Right lobe of liver (tissue), 6 donors: ENCODE data around the gene ANXA2. TPM values are rescaled to one million over a fixed set of nuclear protein-coding genes. Genes with fewer than 3 reads are reported as not detected.

Source experiments
- ATAC-seq, 4 donors: fragments of 200-7000 bp; cut with Tn5 transposase; one replicate each; pipeline ENCODE4 v1.9.1; 2020; ENCODE audit warnings: mild to moderate bottlenecking in 4 of 4, moderate library complexity in 4 of 4
- DNase-seq, 3 donors: peaks; one replicate each; pipeline ENCODE4 v3.0.0-alpha.2; 2020
- H3K27ac ChIP-seq, 3 donors: fragments of 200-600 bp; one replicate each; pipeline ENCODE4 v1.8.0; 2022
- H3K27me3 ChIP-seq, 2 donors: fragments of 200-600 bp; one replicate each; pipeline ENCODE4 v1.8.0; 2022
- H3K36me3 ChIP-seq, 4 donors: fragments of 200-600 bp; sonication (generic) in 1 of 4; one replicate each; pipeline versions ENCODE4 v1.5.1 to v1.8.0; 2017 to 2022; ENCODE audit warnings: control low read depth in 1 of 4
- H3K4me1 ChIP-seq, 4 donors: fragments of 200-600 bp; sonication (generic) in 1 of 4; one replicate each; pipeline versions ENCODE4 v1.5.1 to v1.8.0; 2017 to 2022; ENCODE audit warnings: control low read depth in 1 of 4
- H3K4me3 ChIP-seq, 3 donors: fragments of 200-600 bp; one replicate each; pipeline ENCODE4 v1.8.0; 2022
- H3K9me3 ChIP-seq, 4 donors: fragments of 200-600 bp; sonication (generic) in 1 of 4; one replicate each; pipeline versions ENCODE4 v1.5.1 to v1.8.0; 2017 to 2022; ENCODE audit warnings: control low read depth in 1 of 4
- CTCF ChIP-seq, 4 donors: fragments of 200-600 bp in 3 of 4; fragments of 450-650 bp in 1 of 4; IDR thresholded peaks; one replicate each; pipeline versions ENCODE4 v1.5.1 to v1.8.0; 2016 to 2022; ENCODE audit warnings: antibody characterized with exemption in 4 of 4, mild to moderate bottlenecking in 2 of 4
- POLR2A ChIP-seq: fragments of 450-650 bp; IDR thresholded peaks from one replicate; pipeline ENCODE4 v1.6.1; 2017; ENCODE audit warnings: antibody characterized with exemption, mild to moderate bottlenecking
- WGBS: methylation state at CpG from one replicate; pipeline ENCODE4 v1.1.6; 2018; ENCODE audit warnings: low coverage, low lambda C conversion rate; ENCODE audit not compliant: insufficient coverage; ENCODE audit errors: missing lambda C conversion rate; 5-methylcytosine and 5-hydroxymethylcytosine counted together
- intact Hi-C, 2 donors: fragments of 100-400 bp; cut with DNase I; formaldehyde crosslinking; loops; one replicate each; pipeline versions ENCODE4 v1.11.2 to v1.14.1; 2022
- small RNA-seq, 2 experiments: library from RNA; depleted of rRNA; stranded (forward); fragments of <200 nt; gene quantifications; one replicate each; pipeline ENCODE3, GENCODE V24; 2016
- total RNA-seq, 6 experiments: library from RNA; depleted of rRNA in 2 of 6; stranded (reverse); fragments of >200 nt in 2 of 6; fragmentation: NEBNext Ultra II Directional in 3 of 6; extraction: Animal tissue kit (Norgen Biotek cat#: 25700) in 3 of 6; gene quantifications; one replicate each; pipeline versions ENCODE4 v1.1.0 to v1.2.4, GENCODE V29; 2016 to 2023
- donor health status: DM: no; HTN: yes; CAD: no.
- donor health status: DM: no; HTN: no; CAD: no.
- donor health status: DM: no; HTN: no; CAD: no.
- donor health status: DM: no; HTN: yes; CAD: no.
- donor health status: DM: no; HTN: yes; CAD: no.

ANXA2 gene
- total RNA-seq, 6 experiments from 2014 or later, result 62.2 to 419 (median 178) TPM

- WGBS, result 50% methylated on average over 1 of the region's 1 CpG
- intact Hi-C loops, result no loop called here
- H3K4me1 ChIP-seq, result no peaks in the 10 kb centered on the region
- DNase-seq (no peak), ATAC-seq (no peak)
- no peak overlapping the region for H3K4me3 ChIP-seq
- H3K36me3 ChIP-seq, result no peaks in the 10 kb centered on the region
- no peak for TF ChIP-seq CTCF (IDR thresholded peaks at IDR 0.05)
- TF ChIP-seq POLR2A, result no peak
- H3K27me3 ChIP-seq, result no peaks in the 10 kb centered on the region
- no peak overlapping the region for H3K27ac ChIP-seq
- H3K9me3 ChIP-seq, result no peaks in the 10 kb centered on the region
Measured at GRCh38 chr15:60301024-60301423, 96.8 kb downstream of the ANXA2 start.

GRCh38 chr15:60299452-60300047, 98.2 kb downstream of the ANXA2 start:
- no peaks in the 10 kb centered on the region for H3K36me3 ChIP-seq
- DNase-seq, result no peak
- no peaks in the 10 kb centered on the region for H3K27me3 ChIP-seq
- no peaks in the 10 kb centered on the region for H3K9me3 ChIP-seq
- H3K4me3 ChIP-seq, result no peak overlapping the region
- intact Hi-C loops, result no loop called here
- no peaks in the 10 kb centered on the region for H3K4me1 ChIP-seq
- TF ChIP-seq CTCF (IDR thresholded peaks at IDR 0.05) (no peak), POLR2A (no peak)
- ATAC-seq, result no peak
- WGBS, result 73% methylated on average over 8 of the region's 18 CpGs
- no peak overlapping the region for H3K27ac ChIP-seq

Small RNA genes within 50 kb of the gene (small RNA-seq; reads per million reads assigned to genes)
- gene AC087385.3, result 0 reads per million in 2 experiments

Other genes starting within 250 kb of the ANXA2 start
- gene ICE2, start 81.2 kb upstream of the ANXA2 start, total RNA-seq, result 10 to 100 TPM; 13.1 to 31.7 (median 17.6) TPM